Smooth muscle cell of the coronary artery (primary cell): ENCODE results near the gene RAB19. TPM values are rescaled to one million over a fixed set of nuclear protein-coding genes. Genes with fewer than 3 reads are reported as not detected.

Source experiments
- total RNA-seq: library from RNA; depleted of rRNA; stranded (reverse); fragments of >200 nt; gene quantifications from 2 replicates; pipeline ENCODE4 v1.2.3, GENCODE V29; 2014; ENCODE audit warnings: low replicate concordance

The RAB19 gene
- total RNA-seq = not detected in 2 replicates

DNA sequence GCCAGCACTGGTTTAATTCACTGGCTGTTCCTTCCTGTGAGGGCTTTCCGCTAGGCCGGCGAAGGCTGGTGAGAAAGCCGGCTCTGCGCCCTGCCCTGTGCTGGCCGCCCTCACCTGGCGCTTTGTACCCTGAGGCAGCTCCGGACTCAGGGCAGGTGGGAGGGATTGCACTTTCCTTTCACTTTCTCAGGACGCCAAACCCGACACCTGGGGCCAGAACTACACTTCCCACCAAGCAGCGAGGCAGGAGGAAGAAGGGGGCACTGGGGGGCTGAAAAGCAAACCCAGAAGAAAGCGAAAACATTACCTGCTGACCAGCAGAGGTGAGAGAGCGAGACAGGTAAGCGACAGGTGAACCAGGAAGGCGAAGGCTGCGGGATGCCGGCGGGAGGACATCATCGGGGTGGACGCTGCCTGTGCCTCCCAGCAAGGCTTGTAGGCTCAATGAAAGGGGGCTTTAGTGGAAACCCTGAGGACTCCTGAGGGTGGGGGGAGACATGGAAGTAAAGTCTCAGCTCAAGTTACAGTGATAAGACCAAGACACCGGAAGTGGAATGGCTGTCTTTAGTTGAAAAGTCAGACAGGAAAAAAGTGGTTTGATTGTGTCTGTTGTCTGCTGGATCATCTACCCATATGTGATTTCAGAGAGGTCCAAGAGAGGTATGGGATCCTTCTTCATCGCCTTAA is at the start of gene RAB19:
RAB19 (plus strand) TSS at position 181 of the 687 bp plus-strand sequence. CDS start 3,589 bp downstream, outside the sequence.

GRCh38 chr7:140397784-140398750 is 5.8 kb upstream of the RAB19 start, which contains the start of gene SLC37A3:
Gene SLC37A3, minus strand, starts transcription at chr7:140398530. Its CDS starts 16,004 bp downstream, at chr7:140382526.

Other genes with a start within 250 kb of the RAB19 start
- gene KDM7A, start 227.1 kb upstream of the RAB19 start, total RNA-seq = 3.1 and 6.7 TPM in 2 replicates
- 47.5 and 75.3 TPM in 2 replicates for gene SLC37A3, start 5.5 kb upstream of the RAB19 start, total RNA-seq
- 56.4 and 106 TPM in 2 replicates for gene MKRN1, start 75.4 kb downstream of the RAB19 start, total RNA-seq
- 0.75 and 21.8 TPM in 2 replicates for gene DENND2A, start 236.8 kb downstream of the RAB19 start, total RNA-seq